ENCODE measurements around the gene PRKAB1.
"Not testable (repeated sequence)": the region's sequence is repeated elsewhere in the genome, so short reads cannot be mapped to it uniquely, and the experiment has no call there.

Gene PRKAB1

DNA sequence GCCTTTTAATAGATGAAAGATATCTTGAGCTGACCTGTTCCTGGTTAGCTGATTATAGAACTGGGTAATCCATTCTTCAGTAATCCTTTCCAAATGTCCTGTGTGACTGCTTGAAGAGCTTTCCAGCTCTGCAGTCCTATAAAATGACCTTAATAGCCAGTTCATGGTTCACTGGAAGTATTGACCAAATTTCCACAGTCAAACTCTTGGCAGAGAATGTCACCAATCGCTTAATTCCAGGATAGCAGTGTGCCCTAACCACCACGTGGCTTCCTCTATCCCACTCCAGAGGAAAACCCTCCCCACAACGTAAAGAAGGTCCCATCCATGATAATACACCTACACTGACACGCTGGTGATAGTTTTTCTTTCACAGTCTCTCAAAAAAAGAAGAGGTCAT lies 17.4 kb downstream of the PRKAB1 start:
- DNase-seq = no peak

DNA sequence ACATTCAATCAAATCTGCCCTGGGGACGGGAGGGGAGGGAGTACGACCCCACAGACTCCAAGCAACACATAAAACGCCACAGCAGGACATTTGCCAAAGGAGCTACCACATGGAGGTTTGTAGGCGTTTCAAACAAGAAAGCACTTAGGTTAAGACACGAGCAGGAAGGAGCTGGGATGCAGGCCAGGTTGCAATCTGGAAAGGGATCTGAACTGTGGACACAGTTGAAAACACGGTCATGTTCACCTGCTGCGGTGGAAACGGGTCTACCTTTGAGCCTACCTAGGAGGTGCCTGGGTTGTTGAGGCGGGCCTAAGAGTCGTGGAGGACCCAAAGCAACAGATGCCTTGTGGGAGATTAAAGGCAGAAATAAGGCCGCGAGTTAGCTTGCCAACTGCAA lies 18.4 kb downstream of the PRKAB1 start:
- no peak for DNase-seq

DNA sequence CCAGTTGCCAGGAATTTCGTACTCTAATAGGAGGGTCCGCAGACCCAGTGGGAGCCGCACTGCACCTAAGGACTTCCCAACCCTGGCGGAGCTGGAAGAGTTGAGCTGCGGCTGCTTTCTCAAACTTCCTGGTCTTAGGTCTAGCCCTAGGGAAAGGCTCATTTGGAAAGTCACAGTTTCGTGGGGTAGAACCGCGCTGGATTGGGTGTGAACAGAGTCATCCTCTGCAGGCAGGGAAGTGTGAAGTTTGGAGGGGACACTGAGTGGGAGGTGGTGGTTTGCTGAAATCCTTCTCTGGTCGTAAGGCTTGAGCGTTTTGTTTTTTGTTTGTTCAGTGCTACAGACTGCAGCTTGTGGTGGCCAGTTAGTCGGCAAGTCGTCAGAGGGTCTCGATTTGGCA lies 18.8 kb downstream of the PRKAB1 start:
- no peak for DNase-seq

DNA sequence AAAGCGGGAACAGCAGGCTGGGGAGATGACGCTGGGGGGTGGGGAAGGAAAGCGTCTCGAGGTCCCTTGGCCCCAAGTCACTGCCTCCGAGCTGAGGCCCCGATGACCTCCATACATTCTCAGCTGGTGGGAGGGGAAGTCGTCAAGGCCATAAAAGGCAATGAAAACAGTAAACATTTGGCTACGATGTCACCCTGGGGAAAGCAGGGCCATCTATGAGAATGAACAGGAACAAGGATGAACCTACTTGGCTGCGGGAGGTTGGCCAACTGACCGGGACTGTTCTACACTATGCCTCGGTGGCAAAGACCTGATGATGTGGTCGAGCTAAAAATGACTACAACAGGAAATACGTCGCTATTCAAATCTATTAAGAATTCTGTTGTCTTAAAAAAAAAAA lies 19.5 kb downstream of the PRKAB1 start:
- no peak for DNase-seq

DNA sequence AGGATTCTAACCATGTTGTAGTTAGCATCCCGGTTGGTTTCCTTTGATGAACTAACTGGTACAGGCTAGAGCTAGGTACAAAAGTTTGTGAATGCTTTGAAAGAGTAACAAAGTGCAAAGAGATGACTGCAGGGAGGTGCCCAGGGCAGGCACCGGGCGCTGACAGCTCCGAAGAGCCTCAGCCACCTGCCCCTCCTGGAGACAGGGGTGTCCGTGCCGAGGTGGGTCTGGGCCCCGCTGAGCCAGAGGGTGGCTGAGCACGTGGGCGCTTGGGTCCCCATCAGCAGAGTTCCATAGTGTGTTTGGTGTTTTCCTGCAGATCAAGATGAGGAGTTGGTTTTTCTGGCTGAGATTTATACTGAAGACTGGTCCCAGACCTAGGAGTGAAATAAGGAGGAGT lies 19.9 kb downstream of the PRKAB1 start:
- DNase-seq = no peak

DNA sequence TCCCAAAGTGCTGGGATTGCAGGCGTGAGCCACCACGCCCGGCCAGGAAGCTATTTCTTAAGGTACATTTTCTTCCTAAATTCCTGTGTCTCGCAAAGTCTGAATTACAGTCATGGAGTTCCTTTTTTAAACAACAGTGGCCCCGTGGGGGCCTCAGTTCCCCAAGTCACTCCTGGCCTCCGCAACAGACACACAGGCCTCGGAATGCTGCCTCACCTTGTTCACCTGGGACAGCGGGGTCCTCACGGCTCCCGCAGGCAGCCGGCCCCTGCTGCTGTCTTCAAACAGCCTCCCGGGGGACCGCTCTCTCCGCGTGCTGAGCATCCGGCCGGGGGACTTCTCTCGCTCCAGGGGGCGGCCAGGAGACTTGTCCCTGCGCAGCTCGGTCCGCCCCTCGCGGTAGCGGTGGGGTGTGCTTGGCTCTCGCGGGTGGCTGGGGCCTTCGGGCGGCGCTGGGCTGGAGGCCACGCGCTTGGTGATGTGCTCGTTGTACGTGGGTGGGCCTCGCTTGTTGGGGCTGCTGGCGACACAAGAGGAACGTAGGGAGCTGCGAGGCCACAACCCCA lies 22.1 kb downstream of the PRKAB1 start:
- DNase-seq = no peak

DNA sequence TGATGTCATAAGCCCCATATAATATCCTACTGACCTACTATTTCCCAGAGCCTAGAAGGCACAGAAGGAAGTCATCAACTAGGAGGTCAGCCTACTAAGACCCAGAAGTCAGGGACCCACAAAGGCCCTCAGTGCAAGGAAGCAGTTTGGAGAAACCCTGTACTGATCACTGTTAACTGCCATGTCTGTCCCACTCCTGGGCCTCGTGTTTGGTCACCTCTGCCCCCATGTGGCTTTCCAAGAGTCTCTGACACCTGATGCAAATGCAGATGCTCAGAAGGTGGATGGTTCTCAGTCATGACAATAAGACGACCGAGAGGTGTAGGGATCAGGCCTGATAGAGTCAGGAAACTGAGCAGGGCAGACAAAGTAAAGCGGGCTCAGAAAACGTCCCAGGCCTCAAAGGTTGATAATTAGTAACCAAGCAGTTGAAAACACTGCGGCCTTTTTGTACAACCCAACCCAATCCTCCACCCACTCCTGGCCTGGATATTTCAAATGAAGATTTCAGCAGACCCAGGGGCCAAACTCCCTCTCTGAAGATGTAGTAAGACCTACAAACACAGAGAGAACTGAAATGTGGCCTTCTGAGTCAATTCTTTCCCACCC lies 23.4 kb downstream of the PRKAB1 start:
- DNase-seq = no peak

DNA sequence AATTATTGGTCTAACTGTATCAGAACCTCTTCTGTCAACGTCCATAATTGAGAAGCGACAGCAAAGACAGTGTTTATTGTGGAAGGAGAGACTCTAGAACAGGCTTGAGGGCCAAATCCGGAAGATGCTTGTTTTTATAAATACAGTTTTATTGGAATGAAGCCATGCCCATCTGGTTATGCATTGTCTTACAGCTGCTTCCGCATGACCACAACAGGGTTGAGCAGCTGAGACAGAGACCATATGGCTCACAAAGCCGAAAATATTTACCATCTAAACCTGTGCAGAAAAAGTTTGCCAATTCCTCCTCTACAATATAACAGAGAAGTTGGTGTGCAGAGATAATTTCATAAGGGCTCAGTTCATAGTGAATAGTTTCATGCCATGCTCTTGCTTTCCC lies 24.5 kb downstream of the PRKAB1 start:
- no peak for DNase-seq

DNA sequence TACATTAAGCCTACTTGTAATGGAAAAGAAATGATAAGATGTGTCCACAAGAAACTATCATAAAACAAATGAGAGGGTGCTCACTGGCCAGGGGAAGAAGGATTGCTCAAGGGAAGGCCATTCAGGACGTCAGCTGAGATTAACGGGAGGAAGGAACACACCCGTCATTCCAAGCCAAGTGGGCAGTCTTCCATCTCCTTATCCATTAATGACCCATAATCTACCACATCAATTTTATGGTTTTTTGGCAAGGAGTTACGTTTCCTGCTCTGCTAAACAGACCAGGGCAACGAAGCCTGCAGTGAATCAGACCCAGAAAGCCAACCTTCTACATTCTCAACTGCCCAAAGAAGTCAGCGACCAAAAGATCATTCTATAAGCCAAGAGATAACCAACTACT lies 25.1 kb downstream of the PRKAB1 start:
- peak; percentile 6 for DNase-seq

DNA sequence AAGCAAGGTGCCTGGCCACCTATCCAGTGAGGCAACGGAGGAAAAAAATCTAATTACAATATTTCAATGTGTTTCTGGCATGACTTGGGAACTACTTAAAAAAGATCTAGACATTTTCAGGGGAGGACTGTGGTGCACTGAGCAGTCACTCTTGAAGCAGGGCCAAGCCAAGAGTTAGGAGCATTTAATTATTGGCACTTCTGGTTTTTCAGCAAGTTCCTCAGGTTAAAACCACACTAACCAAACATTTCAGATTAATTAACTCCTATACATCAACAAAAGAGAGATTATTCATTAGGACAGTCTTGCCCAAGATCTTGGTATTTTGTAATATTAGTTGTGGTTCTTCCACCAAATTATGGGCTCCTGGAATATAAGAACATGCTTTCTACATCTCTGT lies 25.6 kb downstream of the PRKAB1 start:
- no peak for DNase-seq

DNA sequence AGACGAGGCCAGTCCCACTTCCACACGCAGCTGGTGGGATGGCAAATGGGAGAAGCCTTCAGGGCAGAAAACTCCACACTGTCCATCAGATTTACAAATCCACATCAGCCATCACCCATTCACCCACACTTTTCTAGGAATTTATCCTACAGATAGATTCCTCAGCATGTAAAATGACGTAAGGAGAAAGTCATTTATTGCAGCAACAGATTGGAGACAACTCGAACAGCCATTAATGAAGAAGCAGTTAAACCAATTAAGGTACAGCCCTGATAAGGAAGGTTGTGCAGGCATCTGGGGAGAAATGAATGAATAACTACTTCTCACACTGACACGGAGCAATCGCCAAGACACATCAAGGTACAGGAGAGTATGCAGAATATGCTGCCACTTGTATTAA lies 26.2 kb downstream of the PRKAB1 start:
- DNase-seq = no peak

DNA sequence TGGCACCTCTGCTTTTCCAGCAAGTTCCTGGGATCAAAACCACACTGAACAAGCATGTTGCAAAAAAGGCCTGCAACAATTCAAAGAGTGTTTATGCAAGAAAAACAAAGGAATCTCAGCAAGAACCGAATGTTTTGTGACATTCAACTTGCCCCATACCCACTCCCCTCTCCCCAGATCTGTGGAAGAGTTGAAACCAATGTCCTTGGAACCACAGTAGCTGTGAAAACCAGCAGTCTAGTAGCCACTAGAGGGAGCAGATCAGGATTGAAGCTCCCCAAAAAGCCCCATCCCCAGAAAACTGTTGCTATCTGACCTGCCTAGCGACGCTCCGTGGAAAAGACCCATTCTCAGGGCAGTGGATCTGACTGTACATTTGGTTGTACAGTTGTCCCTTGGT lies 27.1 kb downstream of the PRKAB1 start:
- no peak for DNase-seq

DNA sequence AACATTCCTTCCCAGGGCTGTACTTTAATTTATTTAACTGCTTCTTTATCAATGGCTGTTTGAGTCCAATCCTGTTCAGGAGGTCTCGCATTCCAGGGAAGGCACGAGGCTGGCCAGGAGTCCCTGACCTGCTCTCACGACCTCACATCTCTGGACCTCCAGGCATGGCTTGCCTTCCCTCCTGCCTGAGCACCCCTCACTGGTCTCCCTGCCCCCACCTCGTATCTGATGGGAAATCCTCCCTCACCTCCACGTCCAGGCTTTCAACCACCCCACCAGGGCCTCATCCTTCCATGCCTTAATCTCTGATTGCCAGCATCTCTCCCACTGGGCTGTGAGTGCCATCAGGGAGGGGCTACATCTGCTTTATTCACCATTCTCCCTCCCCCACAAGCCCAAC lies 29.0 kb downstream of the PRKAB1 start:
- no peak for DNase-seq

DNA sequence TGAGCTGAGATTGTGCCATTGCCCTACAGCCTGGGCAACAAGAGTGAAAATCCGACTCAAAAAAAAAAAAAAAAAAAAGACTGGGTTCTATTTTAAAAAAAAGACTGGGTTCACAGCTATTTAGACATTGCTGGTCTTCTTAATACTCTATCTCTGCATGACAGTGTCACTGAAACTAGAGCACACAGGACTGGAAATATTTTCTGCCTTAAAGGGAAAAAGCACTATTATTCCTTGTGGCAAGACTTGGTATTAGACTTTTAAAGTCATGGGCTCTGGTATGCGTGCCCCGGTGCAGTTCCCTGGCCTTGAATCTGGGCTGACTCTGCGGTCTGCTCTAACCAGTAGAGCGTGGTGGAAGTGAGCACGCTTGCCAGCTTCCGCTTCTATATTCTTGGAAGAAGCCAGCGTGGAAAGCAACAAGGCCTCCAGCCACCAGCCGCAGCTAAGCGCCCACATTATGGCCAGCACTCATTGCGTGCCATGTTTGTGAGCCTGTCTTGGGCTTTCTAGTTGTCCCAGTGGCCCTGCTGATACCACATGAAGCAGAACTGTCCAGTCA lies 31.3 kb downstream of the PRKAB1 start:
- DNase-seq = no peak

DNA sequence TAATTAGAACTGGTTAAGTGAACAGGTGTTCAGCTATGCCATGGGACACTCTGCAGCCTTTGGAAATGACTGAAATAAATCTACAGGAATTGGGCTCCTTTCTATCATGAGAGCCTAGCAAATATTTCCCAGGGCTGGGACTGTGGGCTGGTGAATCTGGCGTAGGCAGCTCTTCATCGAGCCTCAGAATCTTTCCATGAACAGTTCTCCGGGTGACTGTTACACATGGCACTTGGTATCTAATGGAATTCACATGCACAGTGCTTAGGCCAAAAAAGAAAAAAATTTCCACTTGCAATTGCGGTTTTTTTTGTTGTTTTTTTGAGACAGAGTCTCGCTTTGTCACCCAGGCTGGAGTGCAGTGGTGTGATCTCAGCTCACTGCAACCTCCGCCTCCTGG lies 32.1 kb downstream of the PRKAB1 start:
- no peak for DNase-seq

DNA sequence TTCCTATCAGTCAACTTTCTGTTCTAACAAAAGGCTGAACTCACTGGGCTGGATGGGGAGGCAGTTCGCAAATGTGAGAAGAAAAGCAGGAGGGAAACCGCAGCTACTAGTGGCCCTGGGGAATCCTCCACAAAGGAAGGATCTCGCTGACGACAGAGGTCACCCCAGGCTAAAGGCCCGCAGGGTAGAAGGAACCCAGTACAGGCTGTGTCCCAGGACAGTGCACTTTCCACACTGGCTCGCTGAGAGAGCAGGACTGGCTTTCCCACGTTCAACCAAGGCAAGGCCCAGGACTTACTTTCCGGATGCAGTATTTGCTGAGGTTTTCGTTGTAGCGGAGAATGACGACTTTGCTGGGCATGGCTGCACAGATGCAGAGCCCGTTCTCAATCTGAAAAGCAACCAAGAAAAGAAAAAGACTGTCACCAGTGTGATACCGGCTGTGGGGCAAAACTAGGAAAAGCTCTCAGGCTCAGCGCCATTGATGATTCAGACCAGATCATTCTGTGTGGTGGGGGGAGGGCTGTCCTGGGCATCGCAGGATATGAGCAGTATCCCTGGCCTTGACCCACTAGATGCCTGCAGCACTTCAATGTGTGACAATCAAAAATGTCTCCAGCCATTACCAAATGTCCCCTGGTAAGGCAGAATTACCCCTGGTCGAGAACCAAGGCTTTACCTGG lies 36.3 kb downstream of the PRKAB1 start:
- DNase-seq = no peak

DNA sequence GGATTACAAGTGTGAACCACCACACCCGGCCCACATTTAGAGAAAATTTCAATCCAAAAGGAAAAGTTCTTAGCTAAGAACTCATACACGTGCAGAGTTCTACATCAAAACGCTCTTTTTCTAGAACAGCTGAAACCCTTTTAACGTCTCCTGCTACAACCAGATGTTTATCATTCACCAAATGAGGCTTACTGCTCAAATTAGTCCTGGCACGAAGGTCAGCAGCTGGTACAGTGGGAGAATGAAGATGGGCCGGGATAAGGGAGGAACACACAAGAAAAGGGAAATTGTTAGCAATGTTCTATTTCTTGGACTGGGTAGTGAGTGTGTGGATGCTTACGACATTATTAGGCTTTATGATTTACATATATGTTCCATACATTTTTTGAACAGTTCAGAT lies 37.2 kb downstream of the PRKAB1 start:
- DNase-seq = no peak

DNA sequence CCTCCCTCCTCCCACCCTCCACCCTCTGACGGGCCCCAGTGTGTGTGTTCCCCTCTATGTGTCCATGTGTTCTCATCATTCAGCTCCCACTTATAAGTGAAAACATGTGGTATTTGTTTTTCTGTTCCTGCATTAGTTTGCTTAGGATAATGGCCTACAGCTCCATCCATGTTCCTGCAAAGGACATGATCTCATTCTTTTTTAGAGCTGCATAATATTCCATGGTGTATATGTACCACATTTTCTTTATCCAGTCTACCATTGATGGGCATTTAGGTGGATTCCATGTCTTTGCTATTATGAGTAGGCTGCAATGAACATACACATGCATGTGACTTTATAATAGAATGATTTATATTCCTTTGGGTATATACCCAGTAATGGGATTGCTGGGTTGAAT lies 38.5 kb downstream of the PRKAB1 start:
- DNase-seq = not testable (repeated sequence)

DNA sequence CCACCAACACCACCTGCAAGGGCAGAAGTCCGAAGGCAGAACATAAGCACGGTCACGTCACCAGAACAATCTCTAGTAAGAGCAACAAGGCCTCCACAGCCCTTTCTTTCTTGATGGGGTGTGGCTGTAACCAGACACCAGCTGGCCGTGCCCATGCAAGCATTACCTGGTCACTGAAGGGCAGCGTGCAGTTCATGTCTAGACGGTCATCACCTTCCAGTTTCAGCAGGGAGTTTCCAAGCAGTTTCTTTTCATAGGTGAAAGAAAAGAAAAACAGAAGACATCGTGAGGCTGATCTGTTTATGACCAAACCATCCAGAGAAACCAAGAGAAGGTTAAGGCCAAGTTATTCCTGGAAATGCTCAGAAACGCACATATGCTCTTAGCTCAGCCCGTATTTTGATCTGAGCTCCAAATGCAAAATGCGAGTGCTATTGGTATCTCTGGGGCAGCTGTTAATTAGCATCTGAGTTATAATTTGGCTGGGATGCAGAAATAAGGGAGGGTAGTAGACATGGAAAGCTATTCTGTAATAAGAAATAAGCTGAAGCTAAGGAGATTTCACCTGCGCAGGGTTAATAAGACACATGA lies 42.5 kb downstream of the PRKAB1 start:
- no peak for DNase-seq

DNA sequence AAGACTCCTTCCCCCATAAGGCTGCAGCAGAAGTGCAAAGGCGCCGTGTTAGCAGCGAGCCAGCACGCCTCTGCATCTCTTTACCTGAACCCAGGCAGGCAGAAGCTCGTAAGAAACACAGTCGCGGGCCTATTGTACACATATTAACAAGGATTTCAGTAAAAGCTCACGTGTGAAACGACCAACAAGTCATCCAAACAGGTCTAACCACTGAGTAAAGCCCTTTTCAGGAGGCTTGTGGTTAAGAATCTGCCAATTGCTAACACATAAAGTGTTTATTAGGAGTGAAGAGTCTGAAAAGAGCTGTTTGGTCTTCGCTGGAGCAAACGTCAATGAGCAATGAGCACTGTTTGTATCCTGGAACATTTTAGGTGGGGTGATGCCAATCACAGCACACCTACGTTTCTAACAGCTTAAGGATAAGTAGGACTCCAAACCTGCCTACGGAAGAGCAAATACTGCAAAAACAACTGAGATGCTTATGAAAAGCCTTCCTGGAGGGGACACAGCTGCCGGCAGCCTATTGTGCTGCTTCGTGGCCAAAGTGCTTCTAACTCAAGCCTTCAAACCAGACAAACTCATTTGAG lies 43.1 kb downstream of the PRKAB1 start:
- DNase-seq = no peak

DNA sequence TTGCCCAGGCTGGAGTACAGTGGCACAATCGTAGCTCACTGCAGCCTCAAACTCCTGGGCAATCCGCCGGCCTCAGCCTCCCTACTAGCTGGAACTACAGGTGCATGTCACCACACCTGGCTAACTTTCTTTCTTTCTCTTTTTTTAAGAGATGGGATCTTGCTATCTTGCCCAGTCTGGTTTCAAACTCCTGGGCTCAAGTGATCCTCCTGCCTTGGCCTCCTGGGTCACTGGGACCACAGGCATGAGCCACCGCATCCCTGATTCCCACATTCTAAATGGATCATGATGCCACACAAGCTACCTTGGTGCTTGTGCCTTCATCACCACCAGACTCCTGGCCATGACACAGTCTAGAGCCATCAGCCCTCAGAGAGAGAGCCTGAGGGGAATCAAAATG lies 43.8 kb downstream of the PRKAB1 start:
- DNase-seq = no peak

DNA sequence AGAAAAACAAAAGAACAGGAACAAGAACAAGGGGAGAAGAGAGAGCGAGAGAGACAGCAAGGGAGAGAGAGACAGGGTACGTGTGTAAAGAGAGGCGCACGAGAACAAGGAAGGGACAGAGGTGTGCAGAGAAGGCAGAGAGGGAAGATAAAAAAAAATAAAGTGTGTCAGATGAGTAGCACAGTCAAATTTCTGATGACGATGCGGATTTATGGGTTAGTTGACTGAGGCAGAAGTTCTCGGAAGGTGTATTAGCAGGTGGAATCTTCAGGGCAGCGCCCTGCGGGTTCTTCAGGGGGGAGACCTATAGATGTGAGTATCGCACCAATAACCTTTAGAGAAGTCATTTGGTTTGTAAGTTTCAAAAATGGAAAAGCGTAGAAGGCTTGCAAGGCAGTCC lies 44.8 kb downstream of the PRKAB1 start:
- no peak for DNase-seq

DNA sequence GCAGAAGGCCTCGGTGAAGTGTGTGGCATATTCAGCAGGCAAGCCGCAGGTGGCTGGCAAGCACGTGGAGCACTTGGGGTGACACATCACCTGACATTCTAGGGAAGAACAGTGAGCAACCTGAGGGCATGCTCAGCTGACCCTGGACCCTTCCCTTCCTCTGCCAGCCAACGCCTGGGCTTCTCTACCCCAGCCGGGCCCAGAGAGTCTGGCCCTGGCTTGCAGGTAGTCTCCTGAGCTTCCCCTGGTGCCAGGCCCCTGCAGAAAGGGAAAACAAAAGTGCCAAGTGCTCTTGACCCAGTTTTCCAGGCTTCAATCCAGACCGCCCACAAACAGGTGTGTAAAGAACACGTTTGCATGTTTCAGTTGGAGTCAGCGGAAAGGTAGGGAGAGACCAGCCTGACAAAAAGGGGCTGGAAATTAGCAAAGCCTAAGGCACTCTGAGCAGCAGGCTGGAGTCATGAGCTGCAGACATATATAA lies 45.7 kb downstream of the PRKAB1 start:
- DNase-seq = no peak

Data from NCI-H1048 (cell line).